Stomach (tissue), 9 donors: ENCODE data around the gene FAM240B. TPM values are rescaled to one million over a fixed set of nuclear protein-coding genes. Genes with fewer than 3 reads are reported as not detected.

Experiments used
- DNase-seq, 2 donors: peaks; one replicate each; pipeline versions ENCODE4 v3.0.0 to v3.0.0-alpha.2; 2013 to 2019
- H3K27ac ChIP-seq, 5 donors: fragments of 200-600 bp in 4 of 5; sonication (generic) in 4 of 5; one replicate each; pipeline ENCODE4 v1.5.1; 2013 to 2019; ENCODE audit warnings: mild to moderate bottlenecking in 1 of 5, moderate library complexity in 1 of 5
- H3K27me3 ChIP-seq, 3 donors: fragments of 200-600 bp; sonication (generic); one replicate each; pipeline ENCODE4 v1.5.1; 2017 to 2019; ENCODE audit warnings: mixed run types in 1 of 3
- H3K36me3 ChIP-seq, 4 donors: fragments of 200-600 bp; sonication (generic); 1 replicate in 3 of 4; 2 replicates in 1 of 4; pipeline ENCODE4 v1.5.1; 2016 to 2019
- H3K4me1 ChIP-seq, 4 donors: fragments of 200-600 bp; sonication (generic); one replicate each; pipeline ENCODE4 v1.5.1; 2016 to 2019
- H3K4me3 ChIP-seq, 4 donors: fragments of 200-600 bp; sonication (generic) in 3 of 4; one replicate each; pipeline ENCODE4 v1.5.1; 2016 to 2019; ENCODE audit warnings: mild to moderate bottlenecking in 1 of 4
- H3K9me3 ChIP-seq, 4 donors: fragments of 200-600 bp; sonication (generic); one replicate each; pipeline ENCODE4 v1.5.1; 2016 to 2019
- EP300 ChIP-seq: sonication (generic); formaldehyde crosslinking; IDR thresholded peaks from one replicate; pipeline ENCODE4 v1.6.1; 2017; ENCODE audit warnings: antibody characterized with exemption
- POLR2A ChIP-seq, 4 donors: fragments of 450-650 bp; IDR thresholded peaks; one replicate each; pipeline ENCODE4 v1.6.1; 2016; ENCODE audit warnings: antibody characterized with exemption in 4 of 4, control low read depth in 2 of 4, mild to moderate bottlenecking in 1 of 4, moderate library complexity in 1 of 4
- POLR2AphosphoS5 ChIP-seq, 3 donors: sonication (generic); formaldehyde crosslinking; IDR thresholded peaks; one replicate each; pipeline ENCODE4 v1.6.1; 2016; ENCODE audit warnings: antibody characterized with exemption in 3 of 3
- WGBS, 5 donors: extraction: QIAGEN DNeasy Blood & Tissue Kit in 3 of 5; methylation state at CpG; one replicate each; pipeline versions ENCODE4 v1.1.5 to v1.1.7; 2013 to 2018; 5-methylcytosine and 5-hydroxymethylcytosine counted together
- intact Hi-C: fragments of 100-400 bp; cut with DNase I; formaldehyde crosslinking; loops from one replicate; pipeline ENCODE4 v1.15.1; 2023; ENCODE audit warnings: low total_unique reads
- polyA plus RNA-seq, 3 donors: library from polyadenylated mRNA; stranded (reverse); fragments of 200-250 nt; gene quantifications; one replicate each; pipeline ENCODE4 v1.2.3, GENCODE V29; 2013
- total RNA-seq, 5 donors: library from RNA; depleted of rRNA; stranded (reverse); fragments of >200 nt; gene quantifications; one replicate each; pipeline versions ENCODE4 v1.1.0 to v1.2.3, GENCODE V29; 2014 to 2016
- TF ChIP-seq, protein P1 (sequence below), 7 experiments: fragments of 450-650 bp in 4 of 7; fragments of 200-600 bp in 3 of 7; sonication (generic) in 3 of 7; IDR thresholded peaks; one replicate each; pipeline ENCODE4 v1.5.1; 2016 to 2019; ENCODE audit warnings: antibody characterized with exemption in 7 of 7, control low read depth in 2 of 7, mild to moderate bottlenecking in 1 of 7
- donor health status: healthy with polysubstance abuse.
- donor health status: Bipolar disorder and iron deficiency.
- donor health status: healthy.

FAM240B gene
- total and polyA plus RNA-seq, 8 donors = not detected

DNA sequence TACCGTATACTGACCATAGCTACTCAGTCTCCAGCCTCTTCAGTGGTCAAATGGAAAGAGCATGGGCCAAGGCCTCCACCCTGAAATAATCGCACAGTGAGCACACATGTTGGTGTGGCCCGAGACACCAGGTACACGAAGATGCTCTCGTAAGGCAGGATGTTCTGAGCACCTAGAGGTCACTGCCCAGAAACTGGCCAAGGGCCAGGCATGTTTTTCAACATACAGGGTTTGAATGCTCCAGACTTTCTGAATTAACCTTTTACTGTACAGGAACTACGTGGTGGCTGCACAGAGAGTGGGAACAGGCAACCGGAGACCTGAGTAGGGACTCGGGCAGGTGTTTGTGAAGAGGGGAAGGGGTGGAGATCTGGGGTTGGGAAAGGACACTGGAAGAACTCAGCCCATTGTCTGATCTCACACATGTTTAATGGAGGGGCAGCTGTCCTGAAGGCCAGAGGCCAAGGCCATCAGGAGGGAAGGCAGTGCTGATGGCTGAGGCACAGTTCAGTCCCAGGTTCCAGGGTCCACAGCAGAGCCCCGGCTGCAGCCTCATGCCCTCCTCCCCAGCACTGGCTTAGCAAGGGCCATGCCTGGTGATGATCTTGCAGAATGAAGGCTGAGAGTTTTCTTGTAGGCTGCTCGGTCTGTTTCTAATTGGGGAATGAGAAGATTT is 51.0 kb downstream of the FAM240B start:
- Histone ChIP-seq H3K4me1 (peaks cover 0 to 8% (median 6%) of the 10 kb centered on the region in 4 donors), H3K9me3 (no peaks in the 10 kb centered on the region), H3K27me3 (peaks cover 0 to 8% (median 0%) of the 10 kb centered on the region in 3 donors), H3K36me3 (no peaks in the 10 kb centered on the region), H3K27ac (no peak overlapping the region), H3K4me3 (no peak overlapping the region)
- intact Hi-C loops = no loop called here
- TF ChIP-seq POLR2AphosphoS5 (IDR thresholded peaks at IDR 0.05) (no peak), POLR2A (IDR thresholded peaks at IDR 0.05) (no peak), EP300 (no peak)
- TF ChIP-seq, protein P1, sequence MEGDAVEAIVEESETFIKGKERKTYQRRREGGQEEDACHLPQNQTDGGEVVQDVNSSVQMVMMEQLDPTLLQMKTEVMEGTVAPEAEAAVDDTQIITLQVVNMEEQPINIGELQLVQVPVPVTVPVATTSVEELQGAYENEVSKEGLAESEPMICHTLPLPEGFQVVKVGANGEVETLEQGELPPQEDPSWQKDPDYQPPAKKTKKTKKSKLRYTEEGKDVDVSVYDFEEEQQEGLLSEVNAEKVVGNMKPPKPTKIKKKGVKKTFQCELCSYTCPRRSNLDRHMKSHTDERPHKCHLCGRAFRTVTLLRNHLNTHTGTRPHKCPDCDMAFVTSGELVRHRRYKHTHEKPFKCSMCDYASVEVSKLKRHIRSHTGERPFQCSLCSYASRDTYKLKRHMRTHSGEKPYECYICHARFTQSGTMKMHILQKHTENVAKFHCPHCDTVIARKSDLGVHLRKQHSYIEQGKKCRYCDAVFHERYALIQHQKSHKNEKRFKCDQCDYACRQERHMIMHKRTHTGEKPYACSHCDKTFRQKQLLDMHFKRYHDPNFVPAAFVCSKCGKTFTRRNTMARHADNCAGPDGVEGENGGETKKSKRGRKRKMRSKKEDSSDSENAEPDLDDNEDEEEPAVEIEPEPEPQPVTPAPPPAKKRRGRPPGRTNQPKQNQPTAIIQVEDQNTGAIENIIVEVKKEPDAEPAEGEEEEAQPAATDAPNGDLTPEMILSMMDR (IDR thresholded peaks at IDR 0.05) = no peak
- WGBS, 5 donors = 85 to 90% (median 87%) methylated on average over 10 of the region's 10 CpGs
- DNase-seq = no peak

DNA sequence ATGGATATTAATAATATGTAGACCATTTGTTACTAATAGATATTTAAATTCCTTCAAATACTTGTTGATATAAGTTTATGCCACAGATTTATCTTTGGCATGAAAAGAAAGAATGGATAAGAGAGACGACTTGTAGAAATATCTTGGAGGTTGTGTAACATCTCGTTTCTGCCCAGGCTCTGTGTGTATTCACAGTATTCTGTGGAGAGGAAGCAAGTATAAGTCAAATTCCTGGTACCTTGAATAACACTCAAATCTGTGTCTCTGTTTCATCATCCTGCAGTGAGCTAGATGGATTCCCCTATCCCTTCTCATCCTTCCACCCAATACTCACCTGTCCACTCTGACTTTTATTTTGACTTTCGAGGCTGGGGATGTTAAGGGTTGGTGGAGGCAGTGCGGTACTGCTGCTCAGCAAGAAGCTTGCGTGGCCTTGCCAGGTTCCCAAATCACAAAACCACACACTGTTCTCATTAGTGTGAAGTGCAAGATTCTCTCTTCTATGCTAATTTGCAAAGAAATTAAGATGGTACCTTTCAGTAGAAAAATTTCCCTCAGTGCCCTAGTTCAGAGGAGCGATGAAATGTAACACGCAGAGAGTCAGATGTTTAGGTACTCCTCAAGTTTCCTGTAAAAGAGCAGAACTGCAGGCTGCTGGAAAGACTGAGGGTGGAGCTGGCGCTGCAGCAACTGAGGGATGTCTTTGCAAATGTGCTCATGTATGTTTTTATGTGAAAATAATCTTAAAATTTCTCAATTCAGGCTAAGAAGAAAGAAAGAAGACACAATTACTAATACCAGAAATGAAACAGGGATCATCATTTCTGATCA is 57.0 kb downstream of the FAM240B start:
- Histone ChIP-seq H3K4me3 (no peak overlapping the region), H3K9me3 (no peaks in the 10 kb centered on the region), H3K36me3 (no peaks in the 10 kb centered on the region), H3K4me1 (no peaks in the 10 kb centered on the region), H3K27me3 (no peaks in the 10 kb centered on the region), H3K27ac (no peak overlapping the region)
- intact Hi-C loops = no loop called here
- TF ChIP-seq POLR2AphosphoS5 (IDR thresholded peaks at IDR 0.05) (no peak), EP300 (no peak)
- 51 to 66% (median 59%) methylated on average over 8 of the region's 8 CpGs for WGBS, 5 donors
- DNase-seq = no peak

DNA sequence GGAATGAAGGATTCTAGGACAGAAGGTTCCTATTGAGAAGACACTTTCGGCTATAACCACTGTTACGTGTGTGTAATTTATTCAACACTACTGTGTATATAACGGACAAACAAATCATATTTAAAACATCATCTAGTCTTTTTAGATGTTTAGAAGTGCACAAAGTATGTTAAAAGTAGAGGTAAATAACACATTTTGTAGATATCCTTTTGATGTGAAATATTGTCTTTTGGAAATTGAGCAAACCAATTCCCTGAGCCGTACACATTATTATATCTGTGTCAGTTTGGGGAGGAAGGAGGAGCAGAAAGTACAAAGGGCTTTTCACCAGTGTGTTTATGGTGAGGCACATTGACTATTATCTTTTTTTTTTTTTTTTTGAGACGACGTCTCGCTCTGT is 60.4 kb downstream of the FAM240B start:
- Histone ChIP-seq H3K4me1 (no peaks in the 10 kb centered on the region), H3K27me3 (peaks cover 0 to 7% (median 0%) of the 10 kb centered on the region in 3 donors), H3K4me3 (no peak overlapping the region), H3K9me3 (no peaks in the 10 kb centered on the region), H3K27ac (no peak overlapping the region), H3K36me3 (no peaks in the 10 kb centered on the region)
- 85 to 92% (median 90%) methylated on average over 7 of the region's 7 CpGs for whole genome bisulfite sequencing, 5 donors
- DNase-seq = no peak
- TF ChIP-seq, protein P1 (IDR thresholded peaks at IDR 0.05) = no peak
- TF ChIP-seq EP300 (no peak), POLR2AphosphoS5 (IDR thresholded peaks at IDR 0.05) (no peak), POLR2A (IDR thresholded peaks at IDR 0.05) (no peak)
- intact Hi-C loops = no loop called here

DNA sequence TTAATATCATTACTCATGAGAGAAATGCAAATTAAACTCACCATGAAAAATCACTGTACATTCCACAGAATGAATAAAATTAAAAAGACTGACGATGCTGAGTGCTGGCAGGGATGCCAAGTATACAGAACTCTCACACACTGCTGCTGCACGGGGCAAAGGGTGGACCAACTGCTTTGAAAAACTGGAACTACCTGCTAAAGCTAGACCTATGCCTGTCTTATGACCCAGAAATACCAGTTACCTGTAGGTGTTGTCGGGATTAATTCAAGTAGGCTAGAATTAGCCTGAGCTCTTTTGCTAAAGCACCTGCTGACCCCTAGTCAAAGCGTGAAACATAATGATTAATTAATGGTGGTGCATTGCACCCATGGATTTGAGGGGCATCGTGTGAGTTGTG is 63.0 kb downstream of the FAM240B start:
- H3K36me3 ChIP-seq = no peaks in the 10 kb centered on the region
- no peaks in the 10 kb centered on the region for H3K9me3 ChIP-seq
- peaks cover 0 to 7% (median 0%) of the 10 kb centered on the region in 3 donors for H3K27me3 ChIP-seq
- intact Hi-C loops = no loop called here
- H3K27ac ChIP-seq = no peak overlapping the region
- no peak overlapping the region for H3K4me3 ChIP-seq
- TF ChIP-seq EP300 (no peak), POLR2AphosphoS5 (IDR thresholded peaks at IDR 0.05) (no peak), POLR2A (IDR thresholded peaks at IDR 0.05) (no peak)
- TF ChIP-seq, protein P1 (IDR thresholded peaks at IDR 0.05) = no peak
- WGBS, 5 donors = 26 to 77% (median 32%) methylated on average over 5 of the region's 5 CpGs
- no peak for DNase-seq
- no peaks in the 10 kb centered on the region for H3K4me1 ChIP-seq
